SU-DHL-6 (cell line): Measurements from ENCODE around the gene TMEM131.

Source experiments
- H2AFZ ChIP-seq: fragments of 200-600 bp; sonication (generic); 2 replicates; pipeline ENCODE4 v1.6.1; 2014; ENCODE audit warnings: low read depth, mild to moderate bottlenecking, moderate library complexity, mixed read lengths, antibody characterized with exemption, low read length; ENCODE audit not compliant: severe bottlenecking
- H3F3A ChIP-seq: fragments of 200-600 bp; shearing (Covaris generic); 2 replicates; pipeline ENCODE4 v1.6.0; 2016; ENCODE audit warnings: antibody characterized with exemption, mild to moderate bottlenecking; ENCODE audit not compliant: insufficient read depth
- H3K27ac ChIP-seq: fragments of 200-600 bp; sonication (generic); 2 replicates; pipeline ENCODE4 v1.5.1; 2016; ENCODE audit warnings: low read depth, mild to moderate bottlenecking, low read length, moderate library complexity, mixed read lengths
- H3K27me3 ChIP-seq: fragments of 200-600 bp; sonication (generic), shearing (Covaris generic); 2 replicates; pipeline ENCODE4 v1.6.0; 2014; ENCODE audit warnings: mild to moderate bottlenecking, low read length
- H3K36me3 ChIP-seq: fragments of 200-600 bp; sonication (generic); 2 replicates; pipeline ENCODE4 v1.6.1; 2014; ENCODE audit warnings: mild to moderate bottlenecking, low read length, mixed read lengths
- H3K4me2 ChIP-seq: fragments of 300-600, 200-600 bp; shearing (Covaris generic), sonication (generic); 2 replicates; pipeline ENCODE4 v1.6.0; 2014; ENCODE audit warnings: low read length, low read depth, mild to moderate bottlenecking; ENCODE audit not compliant: poor library complexity, severe bottlenecking
- H3K4me3 ChIP-seq: fragments of 200-600 bp; sonication (generic); 2 replicates; pipeline ENCODE4 v1.5.1; 2014; ENCODE audit warnings: antibody characterized with exemption, low read length, mild to moderate bottlenecking, mixed read lengths; ENCODE audit not compliant: insufficient read depth, poor library complexity, severe bottlenecking
- H3K79me2 ChIP-seq: fragments of 200-600 bp; sonication (generic); 2 replicates; pipeline ENCODE4 v1.6.1; 2014; ENCODE audit warnings: mild to moderate bottlenecking, low read length, moderate library complexity; ENCODE audit not compliant: insufficient read depth
- H3K9ac ChIP-seq: fragments of 200-600 bp; sonication (generic); 2 replicates; pipeline ENCODE4 v1.7.0; 2014; ENCODE audit warnings: mild to moderate bottlenecking, low read length
- H3K9me2 ChIP-seq: fragments of 200-600 bp; sonication (generic); replicated peaks from 2 replicates; pipeline ENCODE4 v1.6.1; 2014; ENCODE audit warnings: low read length; ENCODE audit not compliant: insufficient read depth
- H3K9me3 ChIP-seq: fragments of 200-600 bp; sonication (generic); 2 replicates; pipeline ENCODE4 v1.6.1; 2014; ENCODE audit warnings: low read length, mixed read lengths; ENCODE audit not compliant: insufficient read depth
- H4K20me1 ChIP-seq: fragments of 200-600 bp; sonication (generic); 2 replicates; pipeline ENCODE4 v1.6.1; 2014; ENCODE audit warnings: low read depth, mild to moderate bottlenecking, antibody characterized with exemption, low read length, moderate library complexity, mixed read lengths
- CTCF ChIP-seq: fragments of 200-600 bp; sonication (generic); IDR thresholded peaks from one replicate; pipeline ENCODE4 v1.5.1; 2017; ENCODE audit warnings: antibody characterized with exemption, mild to moderate bottlenecking, low read length, moderate library complexity; ENCODE audit not compliant: insufficient read depth, poor library complexity, severe bottlenecking
- EZH2phosphoT487 ChIP-seq: fragments of 200-600 bp; sonication (generic), shearing (Covaris generic); conservative IDR thresholded peaks from 2 replicates; pipeline ENCODE4 v1.6.1; 2018; ENCODE audit warnings: mild to moderate bottlenecking, antibody characterized with exemption, low read length, moderate library complexity, mixed read lengths

Gene TMEM131

GRCh38 chr2:97734061-97735051 lies 261.4 kb downstream of the TMEM131 start:
- Histone ChIP-seq H3K79me2 (no peaks in the 10 kb centered on the region), H3K4me3 (no peak overlapping the region), H3K9ac (no peak overlapping the region), H3K27me3 (no peaks in the 10 kb centered on the region), H3K27ac (no peak overlapping the region), H3K9me3 (no peaks in the 10 kb centered on the region; the same call in 1 of the 2 replicates), H4K20me1 (no peaks in the 10 kb centered on the region), H2AFZ (no peak overlapping the region), H3K4me2 (no peak overlapping the region), H3K36me3 (no peaks in the 10 kb centered on the region), H3K9me2 (no peaks in the 10 kb centered on the region), H3F3A (no peaks in the 10 kb centered on the region)
- TF ChIP-seq CTCF (no peak), EZH2phosphoT487 (no peak)

GRCh38 chr2:97733341-97734035 lies 262.3 kb downstream of the TMEM131 start:
- Histone ChIP-seq H3K9me3 (no peaks in the 10 kb centered on the region; the same call in 1 of the 2 replicates), H3K9ac (no peak overlapping the region), H3K9me2 (no peaks in the 10 kb centered on the region), H3K27ac (no peak overlapping the region), H3K4me2 (no peak overlapping the region), H3K27me3 (no peaks in the 10 kb centered on the region), H4K20me1 (no peaks in the 10 kb centered on the region), H2AFZ (no peak overlapping the region), H3K36me3 (no peaks in the 10 kb centered on the region), H3K4me3 (no peak overlapping the region), H3K79me2 (no peaks in the 10 kb centered on the region), H3F3A (no peaks in the 10 kb centered on the region)
- TF ChIP-seq CTCF = no peak
- no peak for TF ChIP-seq EZH2phosphoT487

- Histone ChIP-seq H3K79me2 (no peaks in the 10 kb centered on the region), H4K20me1 (no peaks in the 10 kb centered on the region), H2AFZ (no peak overlapping the region), H3K9ac (no peak overlapping the region), H3K4me2 (no peak overlapping the region), H3K36me3 (no peaks in the 10 kb centered on the region), H3K27me3 (no peaks in the 10 kb centered on the region), H3K27ac (no peak overlapping the region), H3K9me2 (no peaks in the 10 kb centered on the region), H3K9me3 (no peaks in the 10 kb centered on the region; the same call in 1 of the 2 replicates), H3K4me3 (no peak overlapping the region), H3F3A (no peaks in the 10 kb centered on the region)
- TF ChIP-seq CTCF (no peak), EZH2phosphoT487 (no peak)
Measured at GRCh38 chr2:97732436-97733340, 263.1 kb downstream of the TMEM131 start.
